Heart right ventricle (tissue), 16 donors: ENCODE data around the gene GLRA2. TPM values are rescaled to one million over a fixed set of nuclear protein-coding genes. Genes with fewer than 3 reads are reported as not detected.

Source experiments
- ATAC-seq, 8 donors: fragments of 200-7000 bp; cut with Tn5 transposase; one replicate each; pipeline ENCODE4 v1.9.1; 2020; ENCODE audit warnings: mild to moderate bottlenecking in 8 of 8, moderate library complexity in 8 of 8, moderate number of reproducible peaks in 1 of 8
- DNase-seq, 2 donors: peaks; one replicate each; pipeline ENCODE4 v3.0.0-alpha.2; 2020
- H3K27ac ChIP-seq, 10 donors: fragments of 200-600 bp; sonication (generic) in 2 of 10; one replicate each; pipeline versions ENCODE4 v1.5.0 to v1.8.0; 2020 to 2022; ENCODE audit warnings: mild to moderate bottlenecking in 3 of 10
- H3K27me3 ChIP-seq, 7 donors: fragments of 200-600 bp; one replicate each; pipeline ENCODE4 v1.8.0; 2021 to 2022; ENCODE audit warnings: mild to moderate bottlenecking in 2 of 7
- H3K36me3 ChIP-seq, 9 donors: fragments of 200-600 bp; sonication (generic) in 1 of 9; one replicate each; pipeline versions ENCODE4 v1.5.0 to v1.8.0; 2020 to 2022; ENCODE audit warnings: mild to moderate bottlenecking in 2 of 9
- H3K4me1 ChIP-seq, 9 donors: fragments of 200-600 bp; sonication (generic) in 1 of 9; one replicate each; pipeline versions ENCODE4 v1.5.0 to v1.8.0; 2020 to 2022; ENCODE audit warnings: mild to moderate bottlenecking in 4 of 9
- H3K4me3 ChIP-seq, 10 donors: fragments of 200-600 bp; sonication (generic) in 2 of 10; one replicate each; pipeline versions ENCODE4 v1.5.0 to v1.8.0; 2020 to 2022; ENCODE audit warnings: mild to moderate bottlenecking in 7 of 10, moderate library complexity in 2 of 10
- H3K9me3 ChIP-seq, 11 donors: fragments of 200-600 bp in 10 of 11; sonication (generic) in 2 of 11; one replicate each; pipeline versions ENCODE4 v1.5.0 to v1.8.0; 2013 to 2022; ENCODE audit warnings: mild to moderate bottlenecking in 2 of 11, control low read depth in 1 of 11, moderate library complexity in 1 of 11
- WGBS, 2 donors: extraction: QIAGEN DNeasy Blood & Tissue Kit; methylation state at CpG; one replicate each; pipeline ENCODE4 v1.1.7; 2013; ENCODE audit warnings: inconsistent platforms in 1 of 2; 5-methylcytosine and 5-hydroxymethylcytosine counted together
- intact Hi-C, 10 donors: fragments of 100-400 bp; cut with DNase I; formaldehyde crosslinking; loops; one replicate each; pipeline versions ENCODE4 v1.11.1 to v1.14.2; 2022
- polyA plus RNA-seq, 2 donors: library from polyadenylated mRNA; stranded (reverse); fragments of 200-250 nt; gene quantifications; one replicate each; pipeline ENCODE4 v1.2.3, GENCODE V29; 2013
- total RNA-seq, 10 donors: library from RNA; stranded (reverse); fragmentation: NEBNext Ultra II Directional in 3 of 10; extraction: Animal tissue kit (Norgen Biotek cat#: 25700) in 3 of 10; gene quantifications; one replicate each; pipeline versions ENCODE4 v1.2.1 to v1.2.4, GENCODE V29; 2021 to 2023
- TF ChIP-seq, protein P1 (sequence below), 9 donors: fragments of 200-600 bp; sonication (generic) in 2 of 9; IDR thresholded peaks; one replicate each; pipeline versions ENCODE4 v1.5.0 to v1.8.0; 2021 to 2022; ENCODE audit warnings: antibody characterized with exemption in 9 of 9, mild to moderate bottlenecking in 5 of 9, moderate library complexity in 1 of 9
- donor health status: Arrhythmogenic right ventricular cardiomyopathy.
- donor health status: ischemic (EF 13 %, LVEDD 7.1; RV severe dilation, severe dysfunction).
- donor health status: healthy with polysubstance abuse.
- donor health status: DM: no; HTN: yes; CAD: no.
- donor health status: DM: no; HTN: no; CAD: no.
- donor health status: ischemic (EF 25% LVEDD 6.9; RV normal size, moderate dysfunction).
- donor health status: ischemic (EF 25% LVEDD 5.7; RV mildly dilated, moderate dysfunction).
- donor health status: healthy.
- donor health status: DM: yes; HTN: yes; CAD: no.
- donor health status: Ischemic cardiomyopathy.
- donor health status: ischemic (EF 35%, LVEDD 5.7; RV mildly dilated, moderate dysfunction).
- donor health status: nonischemic (EF 11% LVEDD 7.7; RV severe dilation, severe dysfunction).
- donor health status: DM: yes; HTN: yes; CAD: no.
- donor health status: PGD.
- donor health status: ischemic (EF 29% LVEDD 5.4; RV normal size, mild dysfunction).
- donor health status: nonischemic (EF 23%, LVEDD 6.1; RV moderate dilation, normal function).

GLRA2 gene
- total and polyA plus RNA-seq, 12 donors, result not detected

DNA sequence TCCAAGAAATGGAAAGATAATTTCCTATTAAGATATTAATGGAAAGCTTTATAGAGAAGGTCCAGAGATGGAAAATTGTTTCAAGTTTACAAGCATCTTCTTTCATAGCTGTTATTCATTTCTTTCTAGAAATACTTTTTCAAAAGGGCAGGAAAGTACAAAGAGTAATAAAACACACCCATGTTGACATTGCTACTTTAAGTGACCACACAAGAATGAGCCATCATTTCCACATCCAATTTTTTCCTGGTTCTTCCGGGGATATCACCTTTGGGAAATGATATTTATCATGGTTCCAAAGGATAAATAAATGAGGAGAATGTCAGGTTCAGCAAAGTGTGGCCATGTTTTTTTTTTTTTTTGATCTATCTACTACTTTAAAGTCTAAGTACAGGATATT, 4.5 kb downstream of the GLRA2 start:
- Histone ChIP-seq H3K27ac (no peak overlapping the region), H3K4me1 (no peaks in the 10 kb centered on the region), H3K27me3 (peaks cover 0 to 36% (median 0%) of the 10 kb centered on the region in 7 donors), H3K36me3 (no peaks in the 10 kb centered on the region), H3K9me3 (no peaks in the 10 kb centered on the region), H3K4me3 (no peak overlapping the region)
- ATAC-seq (no peak), DNase-seq (no peak)
- 76 to 77% methylated on average over 1 of the region's 1 CpG for WGBS, 2 donors
- TF ChIP-seq, protein P1, sequence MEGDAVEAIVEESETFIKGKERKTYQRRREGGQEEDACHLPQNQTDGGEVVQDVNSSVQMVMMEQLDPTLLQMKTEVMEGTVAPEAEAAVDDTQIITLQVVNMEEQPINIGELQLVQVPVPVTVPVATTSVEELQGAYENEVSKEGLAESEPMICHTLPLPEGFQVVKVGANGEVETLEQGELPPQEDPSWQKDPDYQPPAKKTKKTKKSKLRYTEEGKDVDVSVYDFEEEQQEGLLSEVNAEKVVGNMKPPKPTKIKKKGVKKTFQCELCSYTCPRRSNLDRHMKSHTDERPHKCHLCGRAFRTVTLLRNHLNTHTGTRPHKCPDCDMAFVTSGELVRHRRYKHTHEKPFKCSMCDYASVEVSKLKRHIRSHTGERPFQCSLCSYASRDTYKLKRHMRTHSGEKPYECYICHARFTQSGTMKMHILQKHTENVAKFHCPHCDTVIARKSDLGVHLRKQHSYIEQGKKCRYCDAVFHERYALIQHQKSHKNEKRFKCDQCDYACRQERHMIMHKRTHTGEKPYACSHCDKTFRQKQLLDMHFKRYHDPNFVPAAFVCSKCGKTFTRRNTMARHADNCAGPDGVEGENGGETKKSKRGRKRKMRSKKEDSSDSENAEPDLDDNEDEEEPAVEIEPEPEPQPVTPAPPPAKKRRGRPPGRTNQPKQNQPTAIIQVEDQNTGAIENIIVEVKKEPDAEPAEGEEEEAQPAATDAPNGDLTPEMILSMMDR (IDR thresholded peaks at IDR 0.05), result no peak
- intact Hi-C loops, result no loop called here

DNA sequence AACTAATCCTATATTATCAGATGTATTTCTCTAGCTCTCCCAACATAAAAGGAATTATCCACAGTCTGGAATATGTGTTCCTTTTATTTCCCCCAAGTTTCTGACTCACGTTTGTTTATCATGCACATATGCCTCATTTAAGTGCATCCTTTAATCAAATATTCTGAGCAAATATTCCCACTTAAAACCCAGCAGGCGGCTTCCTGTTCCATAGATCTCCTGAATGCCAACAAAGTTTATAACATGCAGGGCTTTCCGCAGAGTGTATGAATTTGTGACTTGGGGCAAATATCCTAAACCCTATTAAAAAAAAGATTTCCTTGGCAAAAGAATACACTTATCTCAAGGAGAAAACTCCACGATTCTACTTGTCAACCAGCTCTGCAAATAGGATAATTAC, 16.9 kb downstream of the GLRA2 start:
- Histone ChIP-seq H3K27me3 (no peaks in the 10 kb centered on the region), H3K27ac (no peak overlapping the region), H3K4me3 (no peak overlapping the region), H3K4me1 (no peaks in the 10 kb centered on the region), H3K9me3 (no peaks in the 10 kb centered on the region), H3K36me3 (no peaks in the 10 kb centered on the region)
- TF ChIP-seq, protein P1 (IDR thresholded peaks at IDR 0.05), result no peak
- DNase-seq, result no peak
- no peak for ATAC-seq
- WGBS, 2 donors, result 68 to 69% methylated on average over 4 of the region's 4 CpGs
- intact Hi-C loops, result no loop called here

DNA sequence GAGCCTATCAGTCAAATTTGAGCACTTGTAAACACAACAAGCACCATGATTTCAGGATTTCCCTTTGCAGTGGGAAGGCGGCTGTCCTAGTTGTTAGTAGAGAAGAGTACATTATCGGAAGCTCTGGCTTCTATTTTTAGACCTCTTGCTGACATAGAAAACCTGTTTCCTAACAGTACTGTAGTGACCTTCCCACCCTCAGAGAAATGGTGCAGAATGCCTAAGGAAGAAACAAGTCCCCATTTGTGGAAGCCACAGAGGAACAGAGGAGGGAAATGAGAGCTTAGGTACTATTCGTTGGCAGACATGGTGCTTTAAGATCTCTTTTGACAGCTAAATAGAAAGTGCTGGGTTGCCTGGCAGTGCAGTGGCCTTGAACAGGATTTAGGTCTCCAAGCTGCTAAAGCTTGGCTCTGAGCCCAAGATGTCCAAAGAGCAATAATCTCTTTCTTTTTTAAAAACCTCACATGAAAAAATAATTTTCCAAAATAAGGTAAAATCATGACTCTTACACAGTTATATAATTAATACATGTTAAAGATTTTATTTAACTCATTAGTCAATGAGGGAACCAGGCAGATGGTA, 24.9 kb downstream of the GLRA2 start:
- Histone ChIP-seq H3K27ac (no peak overlapping the region), H3K4me3 (no peak overlapping the region), H3K4me1 (peaks cover 0 to 3% (median 0%) of the 10 kb centered on the region in 9 donors), H3K36me3 (no peaks in the 10 kb centered on the region), H3K9me3 (no peaks in the 10 kb centered on the region), H3K27me3 (no peaks in the 10 kb centered on the region)
- intact Hi-C loops, result no loop called here
- TF ChIP-seq, protein P1 (IDR thresholded peaks at IDR 0.05), result no peak
- 4 to 10% methylated on average over 3 of the region's 3 CpGs for WGBS, 2 donors
- DNase-seq (no peak), ATAC-seq (peak in 1 of 8 donors; percentile 72)

DNA sequence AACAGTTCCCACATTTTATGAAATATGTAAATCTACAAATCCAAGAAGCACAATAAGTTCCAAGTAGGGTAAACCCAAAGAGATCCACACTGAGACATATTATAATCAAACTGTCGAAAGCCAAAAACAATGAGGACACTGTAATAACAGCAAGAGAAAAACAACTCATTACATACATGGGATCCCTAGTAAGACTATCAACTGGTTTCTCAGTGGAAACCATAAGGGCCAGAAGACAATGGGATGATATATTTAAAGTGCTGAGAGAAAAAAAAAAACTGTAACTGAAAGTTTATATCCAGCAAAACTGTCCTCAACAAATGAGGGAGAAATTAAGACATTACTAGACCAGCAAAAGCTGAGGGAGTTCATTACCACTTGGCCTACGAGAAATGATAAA, 34.7 kb downstream of the GLRA2 start:
- Histone ChIP-seq H3K27ac (no peak overlapping the region), H3K4me3 (no peak overlapping the region), H3K36me3 (no peaks in the 10 kb centered on the region), H3K4me1 (no peaks in the 10 kb centered on the region), H3K9me3 (peaks cover 0 to 32% (median 2%) of the 10 kb centered on the region in 11 donors), H3K27me3 (no peaks in the 10 kb centered on the region)
- intact Hi-C loops, result no loop called here
- ATAC-seq, result no peak
- DNase-seq, result no peak
- TF ChIP-seq, protein P1 (IDR thresholded peaks at IDR 0.05), result no peak
- 73 to 80% methylated on average over 2 of the region's 2 CpGs for WGBS, 2 donors
